Right lobe of liver (tissue), 4 donors: ENCODE data around the gene STPG2.

Experiments used
- POLR2A ChIP-seq: fragments of 450-650 bp; IDR thresholded peaks from one replicate; pipeline ENCODE4 v1.6.1; 2017; ENCODE audit warnings: antibody characterized with exemption, mild to moderate bottlenecking
- TF ChIP-seq, protein P1 (sequence below), 4 donors: fragments of 200-600 bp in 3 of 4; fragments of 450-650 bp in 1 of 4; IDR thresholded peaks; one replicate each; pipeline versions ENCODE4 v1.5.1 to v1.8.0; 2016 to 2022; ENCODE audit warnings: antibody characterized with exemption in 4 of 4, mild to moderate bottlenecking in 2 of 4
- donor health status: DM: no; HTN: no; CAD: no.
- donor health status: DM: no; HTN: no; CAD: no.
- donor health status: DM: no; HTN: yes; CAD: no.

DNA sequence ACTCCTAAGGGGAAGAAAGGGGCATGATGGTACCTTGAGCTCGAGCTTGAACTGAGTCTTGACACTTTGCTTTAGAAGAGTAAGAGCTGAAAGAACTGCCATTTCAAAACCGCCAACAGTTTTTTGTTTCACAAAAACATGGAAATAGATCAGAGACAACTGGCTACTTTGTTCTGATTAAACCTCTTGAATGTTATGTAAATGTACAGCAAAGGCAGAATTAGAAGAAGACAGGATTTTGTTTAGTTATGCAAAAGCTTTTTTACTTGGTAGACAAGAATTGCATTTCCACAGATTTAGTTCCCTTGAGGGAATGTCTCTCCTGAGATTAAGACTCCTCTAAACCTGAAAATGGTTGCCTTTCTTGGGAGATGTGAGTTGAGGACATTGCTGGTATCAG lies 33.3 kb upstream of the STPG2 start:
- TF ChIP-seq, protein P1, sequence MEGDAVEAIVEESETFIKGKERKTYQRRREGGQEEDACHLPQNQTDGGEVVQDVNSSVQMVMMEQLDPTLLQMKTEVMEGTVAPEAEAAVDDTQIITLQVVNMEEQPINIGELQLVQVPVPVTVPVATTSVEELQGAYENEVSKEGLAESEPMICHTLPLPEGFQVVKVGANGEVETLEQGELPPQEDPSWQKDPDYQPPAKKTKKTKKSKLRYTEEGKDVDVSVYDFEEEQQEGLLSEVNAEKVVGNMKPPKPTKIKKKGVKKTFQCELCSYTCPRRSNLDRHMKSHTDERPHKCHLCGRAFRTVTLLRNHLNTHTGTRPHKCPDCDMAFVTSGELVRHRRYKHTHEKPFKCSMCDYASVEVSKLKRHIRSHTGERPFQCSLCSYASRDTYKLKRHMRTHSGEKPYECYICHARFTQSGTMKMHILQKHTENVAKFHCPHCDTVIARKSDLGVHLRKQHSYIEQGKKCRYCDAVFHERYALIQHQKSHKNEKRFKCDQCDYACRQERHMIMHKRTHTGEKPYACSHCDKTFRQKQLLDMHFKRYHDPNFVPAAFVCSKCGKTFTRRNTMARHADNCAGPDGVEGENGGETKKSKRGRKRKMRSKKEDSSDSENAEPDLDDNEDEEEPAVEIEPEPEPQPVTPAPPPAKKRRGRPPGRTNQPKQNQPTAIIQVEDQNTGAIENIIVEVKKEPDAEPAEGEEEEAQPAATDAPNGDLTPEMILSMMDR (IDR thresholded peaks at IDR 0.05) = no peak
- TF ChIP-seq POLR2A = no peak
